ENCODE data around the gene GPC6. TPM values are rescaled to one million over a fixed set of nuclear protein-coding genes. Genes with fewer than 3 reads are reported as not detected.

GPC6 gene
- polyA plus RNA-seq, 1 of the 3 experiments (the other 2 are of a cell fraction): 6.7 TPM

- H3K27me3 ChIP-seq (ENCODE audit: insufficient read depth): no peaks in the 10 kb centered on the region
- no peaks in the 10 kb centered on the region for H3K79me2 ChIP-seq (ENCODE audit: insufficient read depth)
- H3K9me2 ChIP-seq: no peaks in the 10 kb centered on the region
- DNase-seq: peak; percentile 5
- H3K4me2 ChIP-seq: no peak overlapping the region
- H3K9me3 ChIP-seq: no peaks in the 10 kb centered on the region
- POLR2A ChIA-PET: no interaction called here
- H2AFZ ChIP-seq (ENCODE audit: low read depth): no peak overlapping the region
- H3K4me1 ChIP-seq (ENCODE audit: control insufficient read depth in 1 of 2, insufficient read depth in 2 of 2, low read depth in 1 of 2, low read length in 1 of 2): peaks cover 0 to 2% of the 10 kb centered on the region in 2 experiments; a peak in 2 of 4 replicates
- no peak overlapping the region for H3K9ac ChIP-seq
- CTCF ChIA-PET: no interaction called here
- WGBS (ENCODE audit: low lambda C conversion rate): 88% methylated on average over 3 of the region's 3 CpGs
- no peaks in the 10 kb centered on the region for H3F3A ChIP-seq (replicated peaks; ENCODE audit: insufficient read depth)
- no peaks in the 10 kb centered on the region for H4K20me1 ChIP-seq (ENCODE audit: insufficient read depth)
- H3K36me3 ChIP-seq (replicated peaks in 1 of 2; ENCODE audit: control insufficient read depth in 1 of 2, insufficient read depth in 2 of 2, low read length in 1 of 2): no peaks in the 10 kb centered on the region
- H3K4me3 ChIP-seq (ENCODE audit: low read depth in 2 of 2, low read length in 1 of 2): no peak overlapping the region
- TF ChIP-seq FOSL2 (IDR thresholded peaks at IDR 0.05; ENCODE audit: borderline replicate concordance, low read depth) (no peak), GATA2 (CRISPR knock-in tag; IDR thresholded peaks at IDR 0.05) (peak; percentile 64)
- H3K27ac ChIP-seq (ENCODE audit: low read depth in 2 of 2, low read length in 1 of 2): peak overlapping the region in 1 of 2 experiments; percentile 43; a peak in 1 of 4 replicates
Observed at GRCh38 chr13:93814658-93815057, 588.1 kb downstream of the GPC6 start.

GRCh38 chr13:93818345-93818744, 591.7 kb downstream of the GPC6 start:
- no peaks in the 10 kb centered on the region for H4K20me1 ChIP-seq (ENCODE audit: insufficient read depth)
- TF ChIP-seq MEF2A (IDR thresholded peaks at IDR 0.05; ENCODE audit: borderline replicate concordance, low read depth): no peak
- TF ChIP-seq NRF1 (IDR thresholded peaks at IDR 0.05; ENCODE audit: low read depth, low read length): no peak
- TF ChIP-seq PBX3 (IDR thresholded peaks at IDR 0.05): no peak
- no peak for TF ChIP-seq YY1 (IDR thresholded peaks at IDR 0.05; ENCODE audit: low read depth)
- TF ChIP-seq USF2 (IDR thresholded peaks at IDR 0.05; ENCODE audit: borderline replicate concordance, low read depth, low read length): no peak
- TF ChIP-seq REST (IDR thresholded peaks at IDR 0.05; ENCODE audit: low read depth, low read length): no peak
- no peak for TF ChIP-seq RAD21 (IDR thresholded peaks at IDR 0.05; ENCODE audit: low read length)
- TF ChIP-seq SIN3A (IDR thresholded peaks at IDR 0.05; ENCODE audit: borderline replicate concordance, low read depth, low read length): no peak
- TF ChIP-seq RXRA (IDR thresholded peaks at IDR 0.05; ENCODE audit: borderline replicate concordance, low read depth): no peak
- no peak for TF ChIP-seq EZH2phosphoT487 (IDR thresholded peaks at IDR 0.05; ENCODE audit: borderline replicate concordance, low read depth)
- no peak for TF ChIP-seq CHD2 (IDR thresholded peaks at IDR 0.05; ENCODE audit: low read length, partially characterized antibody)
- H3K36me3 ChIP-seq (replicated peaks in 1 of 2; ENCODE audit: control insufficient read depth in 1 of 2, insufficient read depth in 2 of 2, low read length in 1 of 2): no peaks in the 10 kb centered on the region
- H3K9me2 ChIP-seq: no peaks in the 10 kb centered on the region
- no peak overlapping the region for H3K9ac ChIP-seq
- H3K4me1 ChIP-seq (ENCODE audit: control insufficient read depth in 1 of 2, insufficient read depth in 2 of 2, low read depth in 1 of 2, low read length in 1 of 2): peaks cover 0 to 6% of the 10 kb centered on the region in 2 experiments; a peak in 2 of 4 replicates
- no peak for DNase-seq
- no peaks in the 10 kb centered on the region for H3K27me3 ChIP-seq (ENCODE audit: insufficient read depth)
- WGBS (ENCODE audit: low lambda C conversion rate): 91% methylated on average over 3 of the region's 3 CpGs
- H3K9me3 ChIP-seq: no peaks in the 10 kb centered on the region
- H3K4me3 ChIP-seq (ENCODE audit: low read depth in 2 of 2, low read length in 1 of 2): no peak overlapping the region
- no peak overlapping the region for H2AFZ ChIP-seq (ENCODE audit: low read depth)
- no peaks in the 10 kb centered on the region for H3K79me2 ChIP-seq (ENCODE audit: insufficient read depth)
- H3K4me2 ChIP-seq: no peak overlapping the region
- H3F3A ChIP-seq (replicated peaks; ENCODE audit: insufficient read depth): no peaks in the 10 kb centered on the region
- H3K27ac ChIP-seq (ENCODE audit: low read depth in 2 of 2, low read length in 1 of 2): peak overlapping the region in 1 of 2 experiments; percentile 91; a peak in 2 of 4 replicates
- ChIA-PET POLR2A (no interaction called here), CTCF (no interaction called here)
